NCI-H446 treated with DMSO at 0.1 percent for 48 hours (cell line): ENCODE measurements around the gene SCAP.
"Not testable (repeated sequence)": the region's sequence is repeated elsewhere in the genome, so short reads cannot be mapped to it uniquely, and the experiment has no call there.

Experiments used
- DNase-seq: peaks from one replicate; lab custom pipeline; 2025; lab: John Stamatoyannopoulos, UW

Gene SCAP

DNA sequence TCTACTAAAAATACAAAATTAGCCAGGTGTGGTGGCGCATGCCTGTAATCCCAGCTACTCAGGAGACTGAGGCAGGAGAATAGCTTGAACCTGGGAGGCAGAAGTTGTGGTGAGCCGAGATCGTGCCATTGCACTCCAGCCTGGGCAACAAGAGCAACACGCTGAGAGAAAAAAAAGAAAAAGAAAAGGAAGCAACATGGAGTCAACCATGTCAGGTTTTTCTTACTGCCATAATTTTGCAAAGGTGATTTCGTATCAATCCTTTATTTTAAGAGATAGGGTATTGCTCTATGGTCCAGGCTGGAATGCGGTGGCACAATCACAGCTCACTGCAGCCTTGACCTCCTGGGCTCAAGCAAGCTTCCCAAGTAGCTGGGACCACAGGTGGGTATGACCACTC, 4.5 kb upstream of the SCAP start:
- not testable (repeated sequence) for DNase-seq

DNA sequence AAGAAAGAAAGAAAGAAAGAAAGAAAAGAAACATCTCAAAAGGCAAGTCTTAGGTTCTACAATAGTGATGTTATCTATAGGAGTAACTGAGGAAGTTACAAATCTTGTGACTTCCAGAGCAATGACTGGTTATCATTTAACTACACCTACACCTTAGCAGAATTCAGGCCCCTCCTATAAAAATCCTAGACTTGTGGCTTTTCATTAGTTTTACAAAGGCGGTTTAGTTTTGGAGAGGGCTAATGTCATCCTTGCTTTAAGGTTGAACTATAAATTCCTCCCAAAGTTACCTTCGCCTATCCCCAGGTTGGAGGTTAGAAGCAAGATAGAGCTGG, 4.1 kb upstream of the SCAP start:
- DNase-seq = no peak

DNA sequence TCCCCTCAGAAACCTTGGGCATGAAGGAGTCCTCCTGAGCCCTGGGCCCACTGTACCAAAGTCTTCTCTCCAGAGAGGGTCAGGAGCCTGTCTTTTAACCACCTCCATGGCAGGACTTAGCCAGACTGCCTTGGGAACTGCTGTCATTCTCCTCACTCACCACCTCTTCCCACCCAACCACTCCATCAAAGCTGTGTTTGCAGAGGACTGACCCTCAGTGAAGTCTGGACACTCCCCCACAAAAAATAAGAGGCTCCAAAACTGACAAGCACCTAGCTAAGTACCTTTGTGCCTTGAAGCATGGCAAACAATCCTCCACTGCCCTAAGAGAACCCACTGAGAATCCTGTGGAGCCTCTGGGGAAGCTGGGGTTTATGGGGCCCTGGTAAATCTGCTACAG, 2.3 kb upstream of the SCAP start:
- DNase-seq = no peak

DNA sequence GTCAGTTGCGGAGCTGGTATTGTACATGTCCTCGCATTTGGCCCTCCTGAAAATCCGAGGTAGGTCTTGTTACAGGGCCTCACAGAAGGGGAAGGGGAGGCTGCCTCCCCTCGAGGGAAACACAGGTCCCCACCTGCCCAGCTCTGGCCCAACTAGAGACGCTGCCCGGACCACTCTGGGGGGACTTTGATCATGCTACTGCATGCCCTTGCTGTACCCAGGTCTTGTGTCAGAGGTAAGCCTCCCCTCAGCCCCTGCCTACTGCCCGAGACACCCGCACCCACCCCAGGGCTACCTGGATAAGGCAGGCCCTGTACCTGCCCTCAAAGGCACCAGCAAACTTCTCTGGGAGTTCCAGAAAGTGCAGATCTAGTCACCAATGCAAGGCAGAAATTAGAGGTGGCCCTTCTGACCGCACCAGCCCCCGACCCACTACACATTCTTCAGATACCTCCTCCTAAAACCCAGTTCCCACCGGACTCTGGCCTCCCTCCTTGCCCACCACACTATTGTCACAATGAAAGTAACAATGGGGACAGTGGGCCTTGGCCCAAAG, 981 bp upstream of the SCAP start:
- no peak for DNase-seq

DNA sequence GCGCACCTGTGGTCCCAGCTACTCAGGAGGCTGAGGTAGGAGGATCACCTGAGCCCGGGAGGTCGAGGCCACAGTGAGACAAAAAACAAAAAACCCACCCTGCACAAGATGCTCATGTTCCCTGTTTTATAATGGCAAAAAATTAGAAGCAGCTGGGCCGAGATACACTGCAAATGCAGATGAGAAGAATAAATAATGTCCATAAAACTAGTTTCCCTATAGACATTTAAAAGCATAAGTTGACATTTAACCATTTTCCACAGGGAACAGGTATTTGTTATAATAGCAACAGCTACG, 537 bp upstream of the SCAP start:
- no peak for DNase-seq

DNA sequence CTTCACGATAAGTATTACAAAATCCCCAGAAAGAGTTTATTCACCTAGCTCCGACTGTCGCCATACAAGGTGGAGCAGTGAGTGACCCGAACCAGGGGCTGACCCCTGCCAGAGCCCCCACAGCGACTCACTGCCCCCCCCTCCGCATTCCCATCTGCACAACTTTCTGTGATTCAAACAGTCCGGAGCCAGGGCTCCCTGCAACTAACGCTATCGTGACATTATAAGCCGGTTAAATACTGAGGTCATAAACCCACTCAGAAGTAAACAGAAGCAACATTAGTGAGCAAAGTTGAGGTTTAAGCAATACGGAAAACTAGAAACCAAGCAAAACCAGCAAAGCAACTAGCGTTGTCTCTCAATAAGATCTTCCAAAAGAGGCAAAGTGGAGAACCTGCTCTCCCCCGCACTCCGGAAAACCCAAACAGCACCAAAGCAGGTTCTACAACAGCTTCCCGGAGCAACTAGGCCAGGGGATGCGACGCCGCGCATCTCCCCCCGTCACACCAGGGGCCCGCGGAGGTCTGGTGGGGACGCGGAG, 642 bp downstream of the SCAP start:
- no peak for DNase-seq

DNA sequence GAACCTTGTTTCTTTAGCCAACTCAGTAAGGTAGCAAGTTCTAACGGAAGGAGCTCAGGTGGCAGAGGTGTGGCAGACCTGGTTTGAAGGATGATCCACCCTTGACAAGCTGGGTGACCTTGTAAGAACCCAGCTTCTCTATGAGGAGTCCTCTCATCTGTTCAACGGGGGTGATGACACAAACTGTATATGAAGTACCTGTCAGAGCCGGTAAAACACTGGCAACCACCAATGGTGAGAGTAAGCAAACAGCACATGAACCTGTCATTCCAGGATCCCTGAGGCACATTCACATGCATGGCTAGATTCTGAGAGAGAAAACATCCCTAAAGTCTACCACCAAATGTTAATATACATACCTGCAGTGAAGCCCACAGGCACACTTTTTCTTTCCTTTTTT, 2.4 kb downstream of the SCAP start:
- no peak for DNase-seq

DNA sequence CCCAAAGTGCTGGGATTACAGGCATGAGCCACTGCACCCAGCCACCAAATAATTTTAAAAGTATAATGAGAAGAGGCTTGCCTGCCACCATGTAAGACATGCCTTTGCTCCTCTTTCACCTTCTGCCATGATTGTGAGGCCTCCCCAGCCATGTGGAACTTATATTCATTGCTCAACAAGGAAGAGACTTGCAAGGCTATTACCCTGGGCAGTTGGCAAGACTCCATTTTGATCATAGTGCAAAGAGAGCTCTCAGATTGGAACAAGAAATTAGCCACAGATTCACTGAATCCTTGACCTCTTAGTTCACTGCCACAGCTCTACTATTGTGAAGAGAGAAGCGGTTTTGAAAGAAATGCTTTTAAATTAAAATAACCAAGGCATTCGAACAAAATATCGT, 6.1 kb downstream of the SCAP start:
- DNase-seq = no peak

DNA sequence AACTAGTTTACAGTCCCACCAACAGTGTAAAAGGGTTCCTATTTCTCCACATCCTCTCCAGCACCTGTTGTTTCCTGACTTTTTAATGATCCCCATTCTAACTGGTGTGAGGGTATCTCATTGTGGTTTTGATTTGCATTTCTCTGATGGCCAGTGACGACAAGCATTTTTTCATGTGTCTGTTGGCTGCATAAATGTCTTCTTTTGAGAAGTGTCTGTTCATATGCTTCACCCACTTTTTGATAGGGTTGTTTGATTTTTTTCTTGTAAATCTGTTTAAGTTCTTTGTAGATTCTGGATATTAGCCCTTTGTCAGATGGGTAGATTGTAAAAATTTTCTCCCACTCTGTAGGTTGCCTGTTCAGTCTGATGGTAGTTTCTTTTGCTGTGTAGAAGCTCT, 7.4 kb downstream of the SCAP start:
- not testable (repeated sequence) for DNase-seq

DNA sequence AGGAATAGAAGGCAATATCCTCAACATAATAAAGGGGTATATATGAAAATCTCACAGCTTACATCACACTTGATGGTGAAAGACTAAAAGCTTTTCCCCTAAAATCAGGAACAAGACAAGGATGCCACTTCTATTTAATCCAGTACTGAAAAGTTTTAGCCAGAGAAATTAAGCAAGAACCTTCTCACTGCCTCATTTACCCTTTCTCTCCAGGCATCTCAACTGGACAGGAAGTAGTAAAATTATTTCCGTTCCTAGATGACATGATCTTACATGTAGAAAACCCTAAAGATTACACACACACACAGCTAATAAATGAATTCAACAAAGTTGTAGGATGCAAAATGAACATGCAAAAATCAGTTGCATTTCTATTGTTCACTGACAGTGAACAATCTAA, 11.2 kb downstream of the SCAP start:
- no peak for DNase-seq

DNA sequence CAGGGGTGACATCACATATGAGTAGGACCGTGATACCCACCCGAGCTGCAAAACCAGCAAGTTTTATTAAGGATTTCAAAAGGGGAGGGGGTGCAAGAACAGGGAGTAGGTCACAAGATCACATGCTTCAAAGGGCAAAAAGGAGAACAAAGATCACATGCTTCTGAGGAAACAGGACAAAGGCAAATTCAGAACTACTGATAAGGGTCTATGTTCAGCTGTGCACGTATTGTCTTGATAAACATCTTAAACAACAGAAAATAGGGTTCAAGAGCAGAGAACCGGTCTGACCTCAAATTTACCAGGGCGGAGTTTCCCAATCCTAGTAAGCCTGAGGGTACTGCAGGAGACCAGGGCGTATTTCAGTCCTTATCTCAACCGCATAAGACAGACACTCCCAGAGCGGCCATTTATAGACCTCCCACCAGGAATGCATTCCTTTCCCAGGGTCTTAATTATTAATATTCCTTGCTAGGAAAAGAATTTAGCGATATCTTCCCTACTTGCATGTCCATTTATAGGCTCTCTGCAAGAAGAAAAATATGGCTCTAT, 16.1 kb downstream of the SCAP start:
- DNase-seq = not testable (repeated sequence)

DNA sequence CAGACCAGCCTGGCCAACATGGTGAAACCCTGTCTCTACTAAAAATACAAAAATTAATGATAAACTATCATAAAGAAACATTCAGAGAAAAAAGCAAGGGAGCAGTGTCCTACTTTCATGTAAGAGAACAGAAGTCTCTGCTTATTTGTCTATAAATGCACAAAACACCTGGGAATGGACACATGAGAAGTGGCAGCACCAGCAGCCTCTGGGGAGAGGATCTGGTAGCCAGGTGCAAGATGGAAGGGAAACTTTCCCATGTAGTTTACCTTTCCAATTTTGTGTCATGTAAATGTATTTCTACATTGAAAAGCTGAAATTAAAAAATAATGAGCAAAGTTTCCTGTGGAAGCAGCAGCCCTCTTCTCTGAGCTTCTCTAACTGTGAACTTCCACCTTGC, 18.8 kb downstream of the SCAP start:
- DNase-seq = no peak

DNA sequence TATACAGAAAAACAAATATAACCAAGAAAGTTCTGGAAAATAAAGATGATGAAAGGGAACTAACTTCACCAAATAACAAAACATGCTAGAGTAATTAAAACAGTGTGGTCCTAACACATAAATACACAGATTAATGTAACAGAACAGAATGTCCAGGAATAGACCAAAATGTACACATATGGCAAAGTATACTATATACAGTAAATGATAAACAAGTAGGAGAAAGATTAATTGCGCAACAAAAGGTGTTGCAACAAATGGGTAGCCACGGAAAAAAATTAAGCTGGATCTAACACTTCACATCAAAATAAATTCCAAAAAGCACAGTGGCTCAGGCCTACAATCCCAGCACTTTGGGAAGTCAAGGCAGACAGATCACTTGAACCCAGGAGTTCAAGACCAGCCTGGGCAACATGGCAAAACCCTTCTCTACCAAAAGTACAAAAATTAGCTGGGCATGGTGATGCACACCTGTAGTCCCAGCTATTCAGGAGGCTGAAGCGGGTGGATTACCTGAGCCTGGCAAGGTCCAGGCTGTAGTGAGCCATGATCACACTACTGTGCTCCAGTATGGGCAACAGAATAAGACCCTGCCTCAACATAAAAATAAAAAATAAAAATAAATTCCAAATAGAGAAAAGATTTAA, 19.8 kb downstream of the SCAP start:
- DNase-seq = no peak

DNA sequence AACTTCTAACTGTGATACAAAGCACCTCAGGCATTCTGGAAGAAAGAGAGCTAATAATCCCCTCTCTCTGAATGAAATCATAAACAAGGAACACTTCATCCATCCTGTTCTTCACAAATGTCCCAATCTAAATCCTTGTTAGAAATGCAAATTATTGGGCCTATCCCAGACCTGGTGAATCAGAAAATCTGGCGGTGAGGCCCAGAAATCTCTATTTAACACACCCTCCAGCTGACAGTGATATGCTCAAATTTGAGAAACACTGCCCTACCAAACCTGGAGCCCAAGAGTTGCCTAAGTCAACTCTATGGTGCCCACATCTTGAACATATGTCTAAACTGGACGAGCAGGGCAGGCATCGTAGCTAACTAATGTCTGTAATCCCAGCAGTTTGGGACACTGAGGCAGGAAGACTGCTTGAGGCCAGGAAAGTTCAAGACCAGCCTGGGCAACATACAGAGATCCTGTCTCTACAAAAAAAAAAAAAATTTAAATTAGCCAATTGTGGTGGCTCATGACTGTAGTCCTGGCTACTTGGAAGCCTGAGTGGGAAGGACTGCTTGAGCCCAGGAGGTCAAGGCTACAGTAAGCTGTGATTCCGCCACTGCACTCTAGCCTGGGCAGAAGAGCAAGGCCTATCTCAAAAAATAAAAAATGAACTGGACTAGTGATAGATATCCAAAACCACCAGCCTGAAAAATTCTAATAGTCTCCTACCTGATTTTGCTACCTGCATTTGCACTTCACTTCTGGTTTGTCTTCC, 23.1 kb downstream of the SCAP start:
- no peak for DNase-seq

DNA sequence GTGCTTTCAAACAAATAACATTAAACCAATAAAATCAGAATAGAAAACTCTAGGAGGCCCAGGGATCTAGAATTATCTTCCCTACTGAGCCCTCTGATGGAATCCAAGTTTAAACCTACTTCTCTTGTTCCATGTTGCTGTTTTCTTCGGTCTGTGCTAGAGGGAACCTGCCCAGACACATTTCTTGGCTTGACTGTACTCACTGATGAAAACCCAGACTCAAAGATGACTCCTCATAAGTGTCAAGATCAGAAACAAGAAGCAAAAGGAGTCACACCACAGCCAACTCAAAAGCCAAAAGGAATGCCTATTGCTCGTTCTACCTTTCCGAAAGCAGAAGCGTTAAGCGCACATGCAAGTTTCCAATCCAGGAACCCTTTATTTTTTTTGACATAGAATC, 31.6 kb downstream of the SCAP start:
- DNase-seq = no peak

DNA sequence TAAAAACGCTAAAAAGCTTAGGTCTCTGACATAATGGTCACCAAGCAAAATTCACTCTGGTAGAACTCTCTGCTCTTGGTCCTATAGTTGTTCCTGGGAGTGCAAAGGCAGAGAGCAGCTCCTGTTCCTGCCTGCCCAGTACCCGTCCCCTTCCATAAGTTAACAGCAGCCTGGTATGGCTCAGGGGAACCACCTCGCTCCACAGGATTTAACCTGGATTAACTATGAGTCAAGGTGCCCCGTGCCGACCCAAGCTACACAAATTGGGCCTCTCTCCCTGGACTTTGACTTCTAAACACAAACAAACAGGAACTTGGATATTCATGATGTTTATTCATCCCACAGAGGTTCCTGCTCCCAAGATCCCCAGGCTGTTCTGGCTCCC, 32.1 kb downstream of the SCAP start:
- no peak for DNase-seq

DNA sequence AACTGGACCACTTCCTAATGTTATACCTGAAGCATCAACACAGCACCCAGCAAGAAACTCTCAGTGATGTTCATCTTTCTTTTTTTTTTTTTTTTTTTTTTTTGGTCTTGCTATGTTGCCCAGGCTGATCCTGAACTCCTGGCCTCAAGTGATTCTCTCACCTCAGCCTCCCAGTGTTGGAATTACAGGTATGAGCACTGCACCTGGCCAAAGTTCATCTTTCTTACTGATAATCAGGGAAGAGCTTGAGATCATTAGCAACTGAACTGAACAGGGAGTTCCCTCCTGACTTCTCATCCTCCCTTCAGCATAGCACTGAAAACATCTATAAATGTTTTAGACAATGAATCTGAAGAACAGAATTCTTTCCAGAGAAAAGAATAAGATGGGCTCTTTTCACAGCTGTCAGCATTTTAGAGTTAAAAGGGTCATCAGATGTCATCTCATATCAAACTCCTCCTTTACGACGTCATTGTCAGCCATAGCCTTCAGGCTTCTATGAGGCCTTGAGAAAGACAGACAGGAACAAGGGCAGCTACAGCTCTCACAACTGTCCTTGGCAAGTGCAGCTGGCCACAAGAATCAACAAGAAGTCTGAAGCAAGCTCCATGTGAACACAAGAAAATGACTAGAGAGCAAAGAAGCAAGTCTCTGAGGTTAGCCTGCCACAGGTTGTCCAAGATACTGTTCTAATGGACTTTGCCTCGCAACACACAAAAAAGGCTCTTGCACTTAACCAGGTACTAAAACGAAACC, 33.8 kb downstream of the SCAP start:
- DNase-seq = no peak

DNA sequence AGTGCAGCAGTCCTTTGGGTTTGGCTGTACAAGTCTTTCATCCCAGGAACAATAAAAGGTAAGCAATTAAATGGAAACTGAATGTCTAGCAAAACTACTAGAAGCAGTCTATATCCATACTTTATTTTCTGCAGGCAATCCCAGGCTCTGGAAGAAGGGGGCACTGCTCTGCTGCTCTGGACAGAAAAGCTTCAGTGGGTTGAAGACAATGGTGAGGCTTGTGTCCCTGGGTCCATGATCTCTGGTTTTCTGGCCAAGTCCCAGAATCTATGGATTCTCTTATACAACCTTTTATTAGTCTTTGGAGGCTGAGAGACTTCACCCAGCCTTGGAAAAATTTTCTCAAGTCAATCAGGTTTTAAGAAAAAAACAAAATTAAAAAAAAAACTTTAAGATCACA, 35.6 kb downstream of the SCAP start:
- no peak for DNase-seq

DNA sequence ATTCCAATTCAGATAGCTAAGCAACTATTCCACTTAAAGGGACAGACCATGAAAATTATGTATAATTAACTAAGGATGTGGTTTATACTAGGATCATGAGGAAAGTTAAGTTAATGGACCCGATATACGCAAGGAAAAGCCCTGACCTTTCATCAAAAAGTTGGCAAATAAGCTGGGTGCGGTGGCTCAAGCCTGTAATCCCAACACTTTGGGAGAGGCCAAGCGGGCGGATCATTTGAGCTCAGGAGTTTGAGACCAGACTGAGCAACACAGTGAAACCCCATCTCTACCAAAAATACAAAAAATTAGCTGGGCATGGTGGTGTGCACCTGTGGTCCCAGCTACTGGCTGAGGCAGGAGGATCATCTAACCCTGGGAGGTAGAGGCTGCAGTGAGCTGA, 39.6 kb downstream of the SCAP start:
- DNase-seq = no peak

DNA sequence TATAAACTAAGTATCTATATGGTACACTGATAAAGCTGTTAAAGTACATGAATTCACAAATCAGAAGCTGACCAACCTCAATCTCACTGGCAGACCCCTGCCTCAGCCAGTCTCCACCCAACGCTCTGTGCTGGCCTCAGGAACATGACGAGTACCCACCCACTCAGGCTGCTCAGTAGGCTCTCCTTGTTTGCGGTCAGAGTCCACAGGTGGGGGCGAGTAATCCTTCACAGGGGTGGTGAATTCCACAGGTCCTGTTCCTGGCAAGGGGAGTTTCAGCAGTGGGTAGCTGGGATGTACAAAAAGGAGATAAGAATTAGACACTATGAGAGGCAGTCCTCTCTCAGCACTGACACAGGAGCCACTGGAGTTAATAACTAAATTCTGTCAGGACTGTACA, 40.9 kb downstream of the SCAP start:
- DNase-seq = no peak

DNA sequence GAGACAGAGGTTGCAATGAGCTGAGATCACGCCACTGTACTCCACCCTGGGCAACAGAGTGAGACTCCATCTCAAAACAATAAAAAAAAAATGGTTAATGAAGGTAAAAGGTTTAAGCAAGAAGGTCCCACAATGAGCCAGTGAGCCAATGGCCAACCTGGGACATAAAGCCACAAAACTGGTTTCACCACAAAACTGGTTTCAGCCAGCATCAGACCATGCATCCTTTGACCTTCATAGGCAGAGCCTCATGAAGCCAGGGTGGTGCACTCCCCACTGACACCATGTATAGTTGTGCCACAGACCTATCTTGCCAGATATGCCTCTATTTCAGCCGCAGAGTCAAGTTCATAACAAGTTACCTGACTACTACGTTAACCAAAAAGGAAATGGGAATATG, 41.9 kb downstream of the SCAP start:
- DNase-seq = no peak

DNA sequence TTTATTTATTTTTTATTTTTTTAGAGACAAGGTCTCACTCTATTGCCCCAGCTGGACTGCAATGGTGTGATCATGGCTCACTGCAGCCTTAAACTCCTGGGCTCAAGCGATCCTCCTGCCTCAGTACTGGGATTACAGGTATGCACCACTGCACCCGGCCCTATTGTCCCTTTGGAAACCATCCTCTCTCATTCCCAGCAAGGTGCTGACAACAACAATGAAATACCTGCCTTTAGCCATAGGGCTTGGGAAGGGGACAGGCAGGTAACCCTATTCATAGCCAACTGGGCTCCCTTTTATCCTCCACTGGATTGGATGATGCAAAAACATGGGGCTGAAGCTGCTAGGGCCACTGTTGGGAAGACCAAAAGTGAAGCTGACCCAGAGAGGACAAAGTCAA, 43.1 kb downstream of the SCAP start:
- no peak for DNase-seq

DNA sequence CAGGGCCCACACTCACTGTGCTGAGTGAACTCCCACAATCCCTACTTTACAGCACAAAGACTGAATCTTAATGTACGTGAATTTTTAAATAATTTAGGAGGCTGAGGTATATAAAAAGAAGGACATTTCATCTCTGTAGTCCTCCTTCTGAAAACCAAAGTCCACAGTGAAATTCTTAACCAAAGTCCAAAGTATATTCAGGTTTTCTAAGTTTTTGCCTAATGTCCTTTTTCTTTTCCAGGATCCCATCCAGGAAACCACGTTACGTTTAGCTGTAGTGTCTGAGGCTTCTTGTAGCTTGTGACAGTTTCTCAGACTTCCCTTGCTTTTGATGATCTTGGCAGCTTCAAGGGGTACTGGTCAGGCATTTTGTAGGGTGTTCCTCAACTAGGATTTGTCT, 44.5 kb downstream of the SCAP start:
- DNase-seq = no peak
